HCT116 (cell line): ENCODE measurements around the gene XNDC1N. TPM values are rescaled to one million over a fixed set of nuclear protein-coding genes. Genes with fewer than 3 reads are reported as not detected.

Experiments
- ATAC-seq: fragments of 200-7000 bp; cut with Tn5 transposase; 2 replicates; pipeline ENCODE4 v1.9.1; 2020; ENCODE audit warnings: mild to moderate bottlenecking, moderate library complexity
- BruUV-seq: library from RNA; stranded (reverse); fragments of 400-500 nt; replicated peaks from 2 replicates; lab custom pipeline; 2021; lab: Mats Ljungman, UMichigan
- CTCF ChIA-PET: fragments of 300-600 bp; sonication (Branson Sonifier 250); formaldehyde crosslinking; loops from one replicate; lab custom pipeline; 2021; ENCODE audit warnings: antibody characterized with exemption; lab: Charles Lee
- POLR2A ChIA-PET: fragments of 300-600, 350-600 bp; sonication (Branson Sonifier 250); formaldehyde crosslinking; loops from one replicate; lab custom pipeline; 2021; ENCODE audit warnings: antibody characterized with exemption; lab: Charles Lee
- RAD21 ChIA-PET, 2 experiments: fragments of 300-600 bp; sonication (Branson Sonifier 250); formaldehyde crosslinking; loops; one replicate each; lab custom pipeline; 2023; ENCODE audit warnings: low total read pairs in 2 of 2; ENCODE audit not compliant: uncharacterized antibody in 2 of 2, unreplicated experiment in 2 of 2, low non-redundant PET in 1 of 2; lab: Charles Lee
- DNase-seq: peaks from one replicate; pipeline ENCODE4 v3.0.0-alpha.2; 2010; ENCODE audit warnings: low read depth, low spot score
- H2AFZ ChIP-seq: fragments of 200-600 bp; shearing (Covaris generic), sonication (generic); 2 replicates; pipeline ENCODE4 v1.6.1; 2017; ENCODE audit warnings: low read depth, mixed run types, mixed read lengths, antibody characterized with exemption, low read length; ENCODE audit not compliant: poor library complexity, severe bottlenecking
- H3K27ac ChIP-seq: 2 replicates; pipeline ENCODE4 v1.5.1; 2012; ENCODE audit warnings: low read depth, low read length
- H3K27me3 ChIP-seq: fragments of 200-600 bp; sonication (generic); 2 replicates; pipeline ENCODE4 v1.6.1; 2016; ENCODE audit warnings: mixed run types, low read length, mixed read lengths; ENCODE audit not compliant: insufficient read depth
- H3K36me3 ChIP-seq, 2 experiments: fragments of 200-500 bp in 1 of 2; fragments of 200-600 bp in 1 of 2; sonication (Bioruptor generic) in 1 of 2; sonication (generic) in 1 of 2; 2 replicates each; pipeline versions ENCODE4 v1.5.1 to v1.6.1; 2014 to 2016; ENCODE audit warnings: low read length in 2 of 2, inconsistent platforms in 1 of 2, mixed read lengths in 1 of 2, mixed run types in 1 of 2; ENCODE audit not compliant: insufficient read depth in 2 of 2, control insufficient read depth in 1 of 2
- H3K4me1 ChIP-seq, 2 experiments: fragments of 200-600 bp in 1 of 2; sonication (generic) in 1 of 2; 2 replicates each; pipeline versions ENCODE4 v1.5.1 to v1.6.1; 2012 to 2017; ENCODE audit warnings: low read length in 2 of 2, inconsistent platforms in 1 of 2, mild to moderate bottlenecking in 1 of 2, mixed read lengths in 1 of 2, mixed run types in 1 of 2, moderate library complexity in 1 of 2; ENCODE audit not compliant: insufficient read depth in 2 of 2, control insufficient read depth in 1 of 2
- H3K4me2 ChIP-seq: fragments of 200-600 bp; sonication (generic); 2 replicates; pipeline ENCODE4 v1.6.1; 2017; ENCODE audit warnings: mixed run types, low read length, mixed read lengths
- H3K4me3 ChIP-seq, 2 experiments: fragments of 200-600 bp in 1 of 2; sonication (generic) in 1 of 2; replicated peaks in 1 of 2; 2 replicates each; pipeline ENCODE4 v1.5.1; 2011 to 2016; ENCODE audit warnings: low read length in 2 of 2, control low read depth in 1 of 2, low read depth in 1 of 2, mild to moderate bottlenecking in 1 of 2, mixed read lengths in 1 of 2, mixed run types in 1 of 2
- H3K79me2 ChIP-seq: fragments of 200-600 bp; sonication (generic); 2 replicates; pipeline ENCODE4 v1.6.1; 2017; ENCODE audit warnings: mild to moderate bottlenecking, mixed run types, low read length, moderate library complexity, mixed read lengths; ENCODE audit not compliant: insufficient read depth
- H3K9ac ChIP-seq: fragments of 200-600 bp; sonication (generic); 2 replicates; pipeline ENCODE4 v1.6.1; 2016; ENCODE audit warnings: low read length, mixed read lengths
- H3K9me2 ChIP-seq: fragments of 200-600 bp; sonication (generic), shearing (Covaris generic); 2 replicates; pipeline ENCODE4 v1.6.1; 2017; ENCODE audit warnings: mixed run types, mild to moderate bottlenecking, moderate library complexity; ENCODE audit not compliant: insufficient read depth
- H3K9me3 ChIP-seq, 2 experiments: fragments of 200-500 bp in 1 of 2; fragments of 200-600 bp in 1 of 2; sonication (Bioruptor generic) in 1 of 2; sonication (generic) in 1 of 2; 2 replicates each; pipeline ENCODE4 v1.6.1; 2014 to 2017; ENCODE audit warnings: low read length in 2 of 2, mixed read lengths in 2 of 2, inconsistent platforms in 1 of 2, low read depth in 1 of 2, mild to moderate bottlenecking in 1 of 2, mixed run types in 1 of 2, moderate library complexity in 1 of 2; ENCODE audit not compliant: control insufficient read depth in 1 of 2, insufficient read depth in 1 of 2
- H4K20me1 ChIP-seq: fragments of 200-600 bp; sonication (generic), shearing (Covaris generic); 2 replicates; pipeline ENCODE4 v1.6.1; 2017; ENCODE audit warnings: mixed run types, mild to moderate bottlenecking, moderate library complexity; ENCODE audit not compliant: insufficient read depth
- EGR1 ChIP-seq: IDR thresholded peaks from 2 replicates; pipeline ENCODE4 v1.6.1; 2012; ENCODE audit warnings: low read depth
- EZH2 ChIP-seq: fragments of 200-600 bp; sonication (generic); IDR thresholded peaks from 2 replicates; pipeline ENCODE4 v1.6.1; 2017; ENCODE audit warnings: antibody characterized with exemption, mixed run types
- EZH2phosphoT487 ChIP-seq: fragments of 200-600 bp; IDR thresholded peaks from 2 replicates; pipeline ENCODE4 v1.6.1; 2018; ENCODE audit warnings: antibody characterized with exemption, borderline replicate concordance
- FOSL1 ChIP-seq: IDR thresholded peaks from 2 replicates; pipeline ENCODE4 v1.6.1; 2012; ENCODE audit warnings: low read depth
- JUND ChIP-seq: IDR thresholded peaks from 2 replicates; pipeline ENCODE4 v1.6.1; 2012
- SIN3A ChIP-seq: IDR thresholded peaks from 2 replicates; pipeline ENCODE4 v1.6.1; 2012; ENCODE audit warnings: low read depth
- TCF7L2 ChIP-seq: IDR thresholded peaks from 2 replicates; pipeline ENCODE4 v1.7.0; 2011; ENCODE audit warnings: borderline replicate concordance, inconsistent platforms; ENCODE audit not compliant: insufficient read depth, insufficient read length; ENCODE audit errors: extremely low read depth
- intact Hi-C: fragments of 100-400 bp; cut with micrococcal nuclease; formaldehyde crosslinking; loops from 2 replicates; pipeline ENCODE4 v1.10.0; 2022
- total RNA-seq: library from RNA; stranded (reverse); gene quantifications from one replicate; pipeline ENCODE4 v1.2.1, GENCODE V29; 2021; ENCODE audit not compliant: unreplicated experiment
- TF ChIP-seq, protein P1 (sequence below): IDR thresholded peaks from 2 replicates; pipeline ENCODE4 v1.6.1; 2012; ENCODE audit warnings: low read depth
- TF ChIP-seq, protein P2 (sequence below): IDR thresholded peaks from 2 replicates; pipeline ENCODE4 v1.6.1; 2012
- TF ChIP-seq, protein P3 (sequence below): IDR thresholded peaks from 2 replicates; pipeline ENCODE4 v1.6.1; 2011; ENCODE audit warnings: mild to moderate bottlenecking, low read length, moderate library complexity; ENCODE audit not compliant: insufficient replicate concordance; ENCODE audit errors: extremely low read depth

The XNDC1N gene
- total RNA-seq, 1 experiment from 2014 or later, result 7.5 TPM

DNA sequence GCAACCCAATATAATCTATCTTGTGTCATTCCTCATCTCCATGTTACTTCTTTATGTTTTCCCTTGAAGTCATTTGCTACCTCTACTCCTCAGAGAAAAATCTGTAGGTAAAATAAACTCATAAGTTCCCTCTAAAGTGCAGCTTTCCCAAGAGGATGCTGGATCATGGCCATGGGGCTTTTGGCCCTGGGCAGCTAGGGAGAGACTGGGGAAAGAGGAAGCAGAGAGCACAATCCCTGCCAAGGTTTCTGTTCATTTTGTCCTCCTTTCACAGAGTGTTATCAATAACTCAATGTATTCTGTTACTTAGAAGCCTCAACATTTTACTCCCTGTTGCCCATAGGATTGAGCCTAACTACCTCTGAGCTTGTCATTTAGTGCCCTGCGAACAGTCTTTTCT is 9.4 kb upstream of the XNDC1N start (continued):
- TF ChIP-seq, protein P1, sequence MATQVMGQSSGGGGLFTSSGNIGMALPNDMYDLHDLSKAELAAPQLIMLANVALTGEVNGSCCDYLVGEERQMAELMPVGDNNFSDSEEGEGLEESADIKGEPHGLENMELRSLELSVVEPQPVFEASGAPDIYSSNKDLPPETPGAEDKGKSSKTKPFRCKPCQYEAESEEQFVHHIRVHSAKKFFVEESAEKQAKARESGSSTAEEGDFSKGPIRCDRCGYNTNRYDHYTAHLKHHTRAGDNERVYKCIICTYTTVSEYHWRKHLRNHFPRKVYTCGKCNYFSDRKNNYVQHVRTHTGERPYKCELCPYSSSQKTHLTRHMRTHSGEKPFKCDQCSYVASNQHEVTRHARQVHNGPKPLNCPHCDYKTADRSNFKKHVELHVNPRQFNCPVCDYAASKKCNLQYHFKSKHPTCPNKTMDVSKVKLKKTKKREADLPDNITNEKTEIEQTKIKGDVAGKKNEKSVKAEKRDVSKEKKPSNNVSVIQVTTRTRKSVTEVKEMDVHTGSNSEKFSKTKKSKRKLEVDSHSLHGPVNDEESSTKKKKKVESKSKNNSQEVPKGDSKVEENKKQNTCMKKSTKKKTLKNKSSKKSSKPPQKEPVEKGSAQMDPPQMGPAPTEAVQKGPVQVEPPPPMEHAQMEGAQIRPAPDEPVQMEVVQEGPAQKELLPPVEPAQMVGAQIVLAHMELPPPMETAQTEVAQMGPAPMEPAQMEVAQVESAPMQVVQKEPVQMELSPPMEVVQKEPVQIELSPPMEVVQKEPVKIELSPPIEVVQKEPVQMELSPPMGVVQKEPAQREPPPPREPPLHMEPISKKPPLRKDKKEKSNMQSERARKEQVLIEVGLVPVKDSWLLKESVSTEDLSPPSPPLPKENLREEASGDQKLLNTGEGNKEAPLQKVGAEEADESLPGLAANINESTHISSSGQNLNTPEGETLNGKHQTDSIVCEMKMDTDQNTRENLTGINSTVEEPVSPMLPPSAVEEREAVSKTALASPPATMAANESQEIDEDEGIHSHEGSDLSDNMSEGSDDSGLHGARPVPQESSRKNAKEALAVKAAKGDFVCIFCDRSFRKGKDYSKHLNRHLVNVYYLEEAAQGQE, result no peak
- TF ChIP-seq EZH2phosphoT487 (no peak), SIN3A (no peak), JUND (no peak), EGR1 (no peak)
- TF ChIP-seq, protein P2, sequence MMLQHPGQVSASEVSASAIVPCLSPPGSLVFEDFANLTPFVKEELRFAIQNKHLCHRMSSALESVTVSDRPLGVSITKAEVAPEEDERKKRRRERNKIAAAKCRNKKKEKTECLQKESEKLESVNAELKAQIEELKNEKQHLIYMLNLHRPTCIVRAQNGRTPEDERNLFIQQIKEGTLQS, result no peak
- TF ChIP-seq, protein P3, sequence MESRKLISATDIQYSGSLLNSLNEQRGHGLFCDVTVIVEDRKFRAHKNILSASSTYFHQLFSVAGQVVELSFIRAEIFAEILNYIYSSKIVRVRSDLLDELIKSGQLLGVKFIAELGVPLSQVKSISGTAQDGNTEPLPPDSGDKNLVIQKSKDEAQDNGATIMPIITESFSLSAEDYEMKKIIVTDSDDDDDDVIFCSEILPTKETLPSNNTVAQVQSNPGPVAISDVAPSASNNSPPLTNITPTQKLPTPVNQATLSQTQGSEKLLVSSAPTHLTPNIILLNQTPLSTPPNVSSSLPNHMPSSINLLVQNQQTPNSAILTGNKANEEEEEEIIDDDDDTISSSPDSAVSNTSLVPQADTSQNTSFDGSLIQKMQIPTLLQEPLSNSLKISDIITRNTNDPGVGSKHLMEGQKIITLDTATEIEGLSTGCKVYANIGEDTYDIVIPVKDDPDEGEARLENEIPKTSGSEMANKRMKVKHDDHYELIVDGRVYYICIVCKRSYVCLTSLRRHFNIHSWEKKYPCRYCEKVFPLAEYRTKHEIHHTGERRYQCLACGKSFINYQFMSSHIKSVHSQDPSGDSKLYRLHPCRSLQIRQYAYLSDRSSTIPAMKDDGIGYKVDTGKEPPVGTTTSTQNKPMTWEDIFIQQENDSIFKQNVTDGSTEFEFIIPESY, result no peak

DNA sequence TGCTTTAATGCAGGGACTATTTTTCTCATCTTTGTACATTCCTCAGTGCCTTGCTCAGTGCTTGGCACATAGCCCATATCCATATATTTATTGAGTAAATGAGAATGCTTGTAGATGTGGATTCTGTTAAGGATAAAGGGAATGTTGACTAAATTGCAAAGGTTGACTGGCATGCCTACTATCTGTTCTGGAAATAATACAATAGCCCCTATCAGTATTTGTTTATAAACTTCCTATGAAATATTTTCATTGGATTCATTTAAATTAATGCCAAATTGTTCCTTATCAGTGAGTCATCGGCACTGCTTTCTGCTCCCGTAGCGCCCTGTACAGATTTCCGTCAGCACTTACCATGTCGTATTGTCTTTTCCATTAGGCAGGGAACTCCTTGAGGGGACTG is 8.4 kb upstream of the XNDC1N start:
- DNase-seq, result peak; percentile 16
- peak overlapping the region; percentile 43 for H3K4me2 ChIP-seq

More for the DNA sequence above, 8.4 kb upstream of the XNDC1N start:
- ChIA-PET POLR2A (no interaction called here), RAD21 (no interaction called here), CTCF (no interaction called here)
- Histone ChIP-seq H3K4me1 (peaks cover 0 to 16% of the 10 kb centered on the region in 2 experiments; a peak in 2 of 4 replicates), H3K9ac (no peak overlapping the region), H3K36me3 (no peaks in the 10 kb centered on the region; a peak in 1 of 4 replicates), H3K9me2 (no peaks in the 10 kb centered on the region), H3K4me3 (no peak overlapping the region), H4K20me1 (no peaks in the 10 kb centered on the region; the same call in 1 of the 2 replicates), H3K9me3 (no peaks in the 10 kb centered on the region), H3K79me2 (peaks cover 96% of the 10 kb centered on the region), H3K27me3 (no peaks in the 10 kb centered on the region), H2AFZ (no peak overlapping the region), H3K27ac (peak overlapping the region; percentile 19; the same call in 1 of the 2 replicates)
- no TSS peak for BruUV-seq
- peak; percentile 69; the same call in 1 of the 2 replicates for ATAC-seq
- TF ChIP-seq EZH2, result no peak
- peak; percentile 24; the same call in 1 of the 2 replicates for TF ChIP-seq FOSL1
- 0 out of 2 replicates have a peak, but pooled peaks have one; percentile 8 for TF ChIP-seq JUND
- TF ChIP-seq TCF7L2, result no peak
- intact Hi-C loops, result no loop called here
